H54 (cell line): ENCODE results near the gene TRIM62.

Source experiments
- DNase-seq: peaks from one replicate; pipeline ENCODE4 v3.0.0; 2011; ENCODE audit warnings: low spot score, mixed read lengths; ENCODE audit not compliant: insufficient read length
- FAIRE-seq: peaks from 3 replicates; lab custom pipeline; 2011; peaks lifted over from hg19 to GRCh38; lab: Jason Lieb, UNC
- POLR2A ChIP-seq: IDR thresholded peaks from 2 replicates; pipeline ENCODE4 v1.6.1; 2011; ENCODE audit warnings: low read depth, mild to moderate bottlenecking, low read length

The TRIM62 gene

DNA sequence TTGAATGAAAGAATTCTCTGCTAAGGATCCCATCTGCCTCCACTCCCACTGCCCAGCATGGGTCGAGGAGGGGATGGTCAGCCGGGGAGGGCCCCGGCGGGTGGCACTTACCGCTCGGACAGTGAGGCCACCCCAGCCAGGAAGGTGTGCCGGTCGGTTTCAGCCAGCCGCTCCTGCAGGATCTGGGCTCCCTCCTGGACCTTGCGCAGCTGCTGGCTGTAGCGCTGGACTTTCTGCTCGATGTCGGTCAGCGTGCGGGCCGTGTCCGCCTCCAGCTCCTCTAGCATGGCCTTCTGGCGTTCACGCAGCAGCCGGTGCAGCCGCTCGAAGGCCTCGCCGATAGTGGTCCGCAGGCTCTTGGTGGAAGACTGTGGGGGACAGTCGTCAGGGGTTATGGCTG, 22.3 kb downstream of the TRIM62 start:
- TF ChIP-seq POLR2A: no peak
- DNase-seq (no peak), FAIRE-seq (no peak)

DNA sequence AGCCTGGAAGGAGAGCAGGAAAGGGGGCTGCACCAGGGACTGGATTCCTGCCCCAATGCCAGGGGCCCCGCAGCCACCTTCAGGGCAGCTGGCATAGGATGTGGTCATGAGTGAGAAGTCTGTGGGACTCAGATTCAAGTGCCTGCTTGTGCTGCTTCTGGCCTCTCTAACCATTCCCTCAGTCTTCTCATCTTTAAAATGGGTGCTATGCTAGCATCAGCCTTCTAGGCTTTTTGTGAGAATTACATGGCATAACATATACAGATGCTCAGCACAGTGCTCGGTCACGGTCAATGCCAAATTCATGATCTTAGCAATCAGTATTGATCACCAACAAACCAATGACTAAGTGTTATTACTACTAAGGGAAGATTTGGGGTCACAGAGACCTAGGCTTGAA, 23.5 kb downstream of the TRIM62 start:
- FAIRE-seq (no peak), DNase-seq (no peak)

DNA sequence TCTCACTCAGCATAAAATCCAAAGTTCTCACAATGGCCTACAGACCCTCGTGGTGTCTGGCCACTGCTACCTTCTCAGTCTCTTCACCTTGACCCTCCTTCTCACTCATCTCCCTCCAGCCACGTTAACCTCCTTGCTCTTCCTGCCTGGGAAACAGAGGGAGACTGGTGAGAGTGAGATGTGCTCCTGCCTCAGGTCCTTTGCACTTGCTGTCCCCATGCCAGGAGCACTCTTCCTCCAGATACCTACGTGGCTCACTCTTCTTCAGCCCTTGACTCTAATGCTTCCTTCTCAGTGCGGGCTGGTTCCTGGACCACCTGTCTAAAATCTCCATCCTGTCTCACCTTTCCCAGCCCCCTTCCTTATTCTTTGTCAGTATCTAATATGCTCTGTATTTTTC, 24.7 kb downstream of the TRIM62 start:
- no peak for DNase-seq
- TF ChIP-seq POLR2A: no peak
- no peak for FAIRE-seq

More for the DNA sequence above, 23.5 kb downstream of the TRIM62 start:
- TF ChIP-seq POLR2A: no peak

DNA sequence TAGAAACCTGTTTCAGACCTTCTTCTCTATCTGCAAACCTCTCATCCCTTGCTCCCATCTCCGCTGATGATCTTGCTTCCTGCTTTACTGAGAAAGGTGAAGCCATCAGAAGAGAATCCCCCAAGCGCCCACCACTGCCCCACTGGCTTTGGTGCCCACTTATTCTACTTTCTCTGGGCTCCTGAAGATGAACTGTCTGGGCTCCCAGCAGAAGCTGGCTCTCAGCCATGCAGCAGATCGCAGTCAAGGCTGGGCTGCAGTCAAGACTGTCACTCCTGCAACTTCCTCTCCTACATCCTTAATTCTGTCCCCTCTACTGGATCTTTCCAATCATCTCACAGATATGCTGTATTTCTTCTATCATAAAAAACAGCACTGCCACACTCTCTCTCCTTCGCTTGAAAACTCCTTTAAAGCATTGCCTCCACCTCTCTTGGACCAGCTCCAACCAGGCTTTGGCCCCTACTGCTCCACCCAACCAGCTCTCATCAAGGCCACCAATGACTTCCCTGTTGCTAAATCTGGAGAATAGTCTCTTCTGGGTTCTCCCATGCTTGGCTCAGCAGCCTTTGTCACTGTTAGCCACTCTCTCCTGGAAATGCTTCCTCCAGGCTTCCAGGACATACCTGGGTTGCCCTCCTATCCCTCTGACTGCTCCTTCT, 25.8 kb downstream of the TRIM62 start:
- FAIRE-seq (no peak), DNase-seq (no peak)
- TF ChIP-seq POLR2A: no peak

DNA sequence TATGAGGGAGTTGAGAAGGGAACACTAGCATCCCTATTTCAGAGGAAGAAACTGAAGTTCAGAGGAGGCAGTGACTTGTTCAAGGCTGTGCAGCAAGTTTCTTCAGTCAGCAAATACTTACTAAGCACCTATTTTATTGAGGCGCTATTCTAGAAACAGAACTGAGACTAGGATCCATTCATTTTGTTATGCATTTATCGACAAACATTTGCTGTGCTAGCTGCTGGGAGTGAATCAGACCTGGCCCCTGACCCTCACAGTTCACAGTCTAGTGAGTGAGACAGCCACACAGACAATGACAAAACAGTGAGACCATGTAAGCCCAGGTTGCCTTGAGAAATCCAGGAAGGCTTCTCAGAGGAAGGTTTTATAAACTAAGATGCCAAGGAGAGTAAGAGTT, 28.2 kb downstream of the TRIM62 start:
- no peak for TF ChIP-seq POLR2A
- DNase-seq (no peak), FAIRE-seq (no peak)

DNA sequence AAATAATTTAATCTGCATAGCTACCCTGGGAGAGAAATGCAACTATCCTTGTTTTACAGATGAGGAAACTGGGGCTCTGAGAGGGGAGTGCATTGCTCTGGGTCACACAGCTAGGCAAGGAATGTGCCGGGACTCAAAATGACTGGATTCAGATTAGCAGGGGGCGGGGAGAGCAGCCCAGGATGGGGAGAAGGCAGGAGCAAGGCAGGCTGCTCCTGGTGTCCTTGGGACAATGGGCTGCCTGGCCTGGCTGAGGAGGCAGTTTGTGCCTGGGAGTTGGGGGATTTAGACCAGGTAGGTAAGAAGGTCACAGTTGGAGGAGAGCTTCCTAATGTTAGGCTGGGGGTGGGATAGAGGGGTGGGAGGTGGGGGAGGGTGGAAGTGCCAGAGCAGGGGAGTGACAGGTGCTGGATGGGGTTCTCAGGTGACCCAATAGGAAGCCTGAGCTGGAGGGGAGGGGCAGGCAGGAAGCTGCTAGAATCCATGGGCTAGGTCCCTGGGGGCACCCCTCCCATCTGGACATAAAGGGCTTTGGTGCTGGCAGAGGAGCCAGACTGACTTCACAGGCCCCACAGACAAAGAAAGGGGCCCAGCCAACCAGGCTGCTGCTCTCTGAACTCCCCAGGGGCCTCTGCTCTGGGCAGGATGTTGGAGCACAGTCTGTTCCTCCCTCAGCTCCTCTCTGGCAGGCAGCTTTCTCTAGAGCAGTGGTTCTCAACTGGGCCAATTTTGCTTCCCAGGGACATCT, 29.0 kb downstream of the TRIM62 start:
- TF ChIP-seq POLR2A: no peak
- DNase-seq: no peak
- FAIRE-seq: no peak

DNA sequence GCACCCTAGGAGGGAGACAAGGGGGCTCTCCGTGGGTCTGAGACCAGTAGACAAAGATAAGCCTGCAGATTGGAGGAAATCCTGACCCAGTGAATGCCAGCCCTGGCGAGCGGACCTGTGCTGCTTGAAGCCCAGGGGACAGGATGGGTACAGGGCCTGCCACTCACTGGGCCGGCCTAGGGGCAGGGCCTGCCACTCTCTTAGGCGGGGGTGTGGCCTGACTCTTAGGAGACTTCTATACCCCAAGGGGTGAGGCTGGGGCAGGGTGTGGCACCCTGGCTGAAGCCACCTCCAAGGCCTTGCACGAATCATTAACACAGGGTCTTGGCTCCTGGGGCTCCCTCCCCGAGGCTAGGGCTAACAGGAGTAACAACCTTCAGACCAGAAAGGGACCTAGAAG, 30.7 kb downstream of the TRIM62 start:
- DNase-seq (no peak), FAIRE-seq (no peak)
- no peak for TF ChIP-seq POLR2A

DNA sequence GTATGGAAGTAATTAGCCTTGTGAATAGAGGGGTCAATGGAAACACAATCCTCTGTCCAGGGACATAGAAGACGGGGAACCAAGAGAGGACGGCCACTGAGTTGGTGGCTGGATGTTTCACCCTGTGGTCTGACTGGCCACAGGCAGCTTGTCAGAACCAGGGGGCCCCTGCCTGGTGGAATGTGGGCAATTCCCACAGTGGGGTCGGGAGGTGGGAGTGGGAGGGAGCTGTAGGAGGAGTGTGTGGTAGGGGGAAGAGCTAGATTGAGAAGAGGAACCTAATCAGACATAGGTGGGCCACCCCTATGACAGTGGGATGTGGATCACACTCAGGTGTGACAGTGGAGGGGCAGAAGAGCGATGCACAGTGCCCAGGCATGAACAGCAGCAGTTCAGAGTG, 31.3 kb downstream of the TRIM62 start:
- FAIRE-seq: no peak
- no peak for DNase-seq
- no peak for TF ChIP-seq POLR2A

DNA sequence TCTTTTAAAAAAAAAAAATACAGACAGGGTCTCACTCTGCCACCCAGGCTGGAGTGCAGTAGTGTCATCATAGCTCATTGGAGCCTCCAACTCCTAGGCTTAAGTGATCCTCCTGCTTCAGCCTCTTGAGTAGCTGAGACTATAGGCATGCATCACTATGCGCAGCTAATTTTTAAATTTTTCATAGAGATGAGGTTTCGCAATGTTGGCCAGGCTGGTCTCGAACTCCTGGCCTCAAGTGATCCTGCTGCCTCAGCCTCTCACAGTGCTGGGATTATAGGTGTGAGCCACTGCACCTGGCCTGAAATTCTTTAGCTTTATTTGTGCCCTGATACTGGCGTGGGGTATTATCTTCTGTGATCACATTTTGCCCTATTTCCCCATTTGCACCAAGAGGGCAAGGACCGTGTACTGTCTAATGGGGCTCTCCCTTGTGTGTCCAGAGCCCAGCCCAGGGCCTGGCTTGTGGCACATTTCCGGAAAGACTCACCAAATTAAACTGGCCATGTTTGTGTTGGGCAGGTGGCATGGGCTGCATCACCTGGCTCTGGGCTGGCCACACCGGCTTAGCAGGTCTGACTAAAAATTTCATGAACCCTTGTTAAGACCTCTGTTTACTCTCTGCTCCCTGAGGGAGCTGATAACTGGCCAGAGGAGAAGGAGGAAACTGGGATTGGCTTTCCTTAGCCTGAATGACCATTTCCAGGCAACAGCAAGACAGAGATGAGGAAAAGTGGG, 32.2 kb downstream of the TRIM62 start:
- DNase-seq (no peak), FAIRE-seq (no peak)
- TF ChIP-seq POLR2A: no peak

DNA sequence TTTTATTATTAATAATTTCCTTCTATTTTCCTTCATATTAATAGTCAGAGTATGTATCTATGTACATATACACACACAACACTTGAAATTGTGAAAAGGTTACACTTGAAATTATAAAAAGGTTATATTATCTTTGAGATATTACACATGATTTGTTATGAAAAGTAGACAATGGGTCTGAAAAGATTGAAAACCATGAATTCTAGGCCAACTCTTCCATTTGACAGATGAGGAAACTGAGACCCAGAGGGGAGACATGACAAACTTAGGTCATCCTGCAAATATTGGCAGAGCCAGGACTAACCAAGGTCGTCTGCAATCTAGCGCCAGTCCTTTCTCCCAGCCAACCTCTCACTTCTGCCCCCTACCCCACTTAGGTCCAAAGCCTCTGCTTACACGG, 33.2 kb downstream of the TRIM62 start:
- FAIRE-seq: no peak
- DNase-seq: no peak
- no peak for TF ChIP-seq POLR2A

DNA sequence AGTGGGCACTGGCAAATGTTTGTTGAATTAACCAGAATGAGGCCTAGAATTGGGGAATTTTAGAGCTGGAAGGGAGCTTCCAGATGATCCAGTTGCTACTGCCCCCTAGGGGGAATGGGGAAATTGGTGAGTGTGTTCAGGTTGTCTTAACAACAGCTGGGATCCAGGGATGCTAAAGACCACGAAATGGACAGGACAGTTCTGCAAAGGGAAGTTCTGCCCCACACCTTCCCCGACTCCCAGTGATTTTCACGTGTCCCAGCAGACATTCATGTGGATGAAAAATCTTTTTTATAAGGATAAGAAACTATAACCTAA, 33.9 kb downstream of the TRIM62 start:
- TF ChIP-seq POLR2A: no peak
- peak; percentile 47 for DNase-seq
- no peak for FAIRE-seq

DNA sequence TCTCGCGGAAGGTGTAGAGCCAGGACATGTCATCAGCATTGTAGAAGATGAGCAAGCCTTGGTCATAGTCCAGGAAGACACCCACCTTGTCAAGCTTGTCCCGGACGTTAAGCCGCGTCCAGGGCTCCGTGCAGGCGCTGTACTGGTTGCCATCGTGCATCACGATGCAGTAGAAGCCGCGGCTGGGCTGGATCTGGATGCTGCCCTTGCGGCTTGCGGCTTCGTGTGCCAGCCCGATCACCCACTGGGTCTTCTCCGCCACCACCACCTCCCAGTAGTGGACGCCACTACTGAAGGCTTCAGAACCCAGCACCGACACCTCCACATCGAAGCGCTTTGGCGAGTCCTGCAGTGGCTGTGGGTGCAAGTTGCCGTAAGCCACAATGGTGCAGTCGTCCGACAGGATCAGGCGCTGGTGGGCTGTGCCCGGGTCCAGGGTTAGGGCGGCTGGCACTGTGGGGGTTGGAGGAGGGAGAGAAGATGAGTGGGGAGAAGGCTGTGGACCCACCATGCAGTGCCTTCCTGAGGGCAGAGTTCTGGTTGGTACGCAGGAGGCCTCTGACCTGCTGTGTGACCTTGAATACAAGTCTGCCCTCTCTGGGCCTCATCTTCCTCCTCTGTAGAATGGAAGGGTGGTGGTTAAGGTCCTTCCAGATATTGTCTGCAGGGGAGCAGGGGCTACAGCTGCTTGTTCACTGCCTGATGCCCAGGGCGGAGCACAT, 34.4 kb downstream of the TRIM62 start:
- FAIRE-seq (no peak), DNase-seq (no peak)
- no peak for TF ChIP-seq POLR2A

DNA sequence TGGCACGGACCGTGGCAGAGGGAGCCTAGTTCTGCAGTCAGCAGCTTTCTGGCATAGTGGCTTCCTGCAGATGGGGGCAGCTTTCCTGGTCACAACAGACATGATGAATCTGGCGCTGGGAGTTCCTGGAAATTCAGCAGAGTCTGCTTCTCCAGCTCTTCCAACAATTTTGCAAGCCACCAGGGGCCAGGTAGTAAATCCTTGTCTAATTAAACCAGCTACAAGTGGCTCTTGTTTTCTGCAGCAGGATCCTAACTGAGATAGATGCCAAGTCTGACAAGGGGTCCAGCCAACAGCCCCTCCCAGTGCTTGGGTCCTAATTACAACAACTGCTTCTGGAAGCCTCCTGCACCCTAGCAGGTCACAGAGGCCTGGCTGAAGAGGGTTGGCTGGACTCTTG, 35.8 kb downstream of the TRIM62 start:
- DNase-seq: no peak
- no peak for FAIRE-seq
- no peak for TF ChIP-seq POLR2A

DNA sequence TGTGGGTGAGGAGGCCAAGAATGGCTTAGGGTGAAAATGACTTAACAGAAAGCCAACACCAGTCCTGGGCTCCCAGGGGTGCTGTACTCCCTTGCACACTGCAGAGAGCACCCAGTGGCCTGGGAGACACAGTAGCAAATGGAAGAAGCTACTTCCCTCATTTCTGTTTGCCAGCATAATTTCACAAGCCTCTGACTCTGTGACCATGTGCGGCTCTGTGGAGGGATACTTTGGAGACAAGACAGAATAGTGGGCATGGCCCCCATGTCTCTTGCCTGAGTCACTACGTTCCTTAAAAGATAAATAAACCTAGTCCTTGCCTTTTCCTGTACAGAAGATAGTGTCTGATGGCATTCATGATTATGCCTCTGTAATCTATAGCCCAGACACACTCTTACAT, 38.1 kb downstream of the TRIM62 start:
- no peak for FAIRE-seq
- no peak for TF ChIP-seq POLR2A
- DNase-seq: no peak

DNA sequence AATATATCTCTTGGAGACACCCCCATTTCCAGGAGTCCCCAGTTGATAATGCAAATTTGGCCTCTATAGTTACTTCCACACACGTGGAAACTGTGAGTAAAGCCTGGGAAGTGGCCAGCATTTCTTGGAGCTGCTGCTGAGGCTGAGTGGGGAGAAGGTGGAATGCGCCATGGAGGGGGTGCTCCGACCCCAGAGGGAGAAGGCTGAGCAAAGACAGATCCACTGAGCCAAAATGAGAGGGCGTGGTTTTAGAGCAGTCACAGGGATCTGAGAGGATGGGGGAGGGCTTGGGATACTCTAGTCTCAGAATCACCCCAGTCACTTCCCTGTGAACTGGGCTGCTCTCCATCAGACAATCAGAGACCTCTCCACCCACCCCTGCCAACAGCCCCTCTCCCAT, 38.7 kb downstream of the TRIM62 start:
- DNase-seq: no peak
- no peak for TF ChIP-seq POLR2A
- no peak for FAIRE-seq
